ENCODE results near the gene ILF3. TPM values are rescaled to one million over a fixed set of nuclear protein-coding genes. Genes with fewer than 3 reads are reported as not detected.

Gene ILF3
- total and polyA plus RNA-seq, 2 of the 13 experiments (the other 11 are each of a cell fraction or from before 2014, with no cell fraction given): 120 to 173 TPM

- no peak for TF ChIP-seq NR1H2 (CRISPR knock-in tag; IDR thresholded peaks at IDR 0.05; ENCODE audit: borderline replicate concordance, low read depth)
- TF ChIP-seq BRD4 (CRISPR knock-in tag; IDR thresholded peaks at IDR 0.05): no peak
- TF ChIP-seq ETS1 (CRISPR knock-in tag; IDR thresholded peaks at IDR 0.05): peak; percentile 87; the same call in 1 of the 2 replicates
- no peak for TF ChIP-seq ZFAT (CRISPR knock-in tag; conservative IDR thresholded peaks at IDR 0.05)
- TF ChIP-seq ZNF597 (CRISPR knock-in tag; IDR thresholded peaks at IDR 0.05): no peak
- TF ChIP-seq ZNF782 (CRISPR knock-in tag; IDR thresholded peaks at IDR 0.05; ENCODE audit: borderline replicate concordance): no peak
- TF ChIP-seq MZF1 (CRISPR knock-in tag; IDR thresholded peaks at IDR 0.05; ENCODE audit: borderline replicate concordance): peak; percentile 91
- TF ChIP-seq ZNF883 (CRISPR knock-in tag; IDR thresholded peaks at IDR 0.05; ENCODE audit: not compliant biosample characterization): peak; percentile 94
- TF ChIP-seq ONECUT2 (CRISPR knock-in tag; IDR thresholded peaks at IDR 0.05): 0 out of 2 replicates have a peak, but pooled peaks have one; percentile 17
- TF ChIP-seq PHF20 (CRISPR knock-in tag; IDR thresholded peaks at IDR 0.05): 0 out of 2 replicates have a peak, but pooled peaks have one; percentile 23
- TF ChIP-seq ISX (CRISPR knock-in tag; conservative IDR thresholded peaks at IDR 0.05): no peak
- peak; percentile 96 for TF ChIP-seq RFX1 (IDR thresholded peaks at IDR 0.05)
- TF ChIP-seq ATF2 (CRISPR knock-in tag; IDR thresholded peaks at IDR 0.05): peak; percentile 90
- peak; percentile 58; the same call in 1 of the 2 replicates for TF ChIP-seq KDM3A (CRISPR knock-in tag; IDR thresholded peaks at IDR 0.05; ENCODE audit: low read depth)
- TF ChIP-seq REXO4 (CRISPR knock-in tag; IDR thresholded peaks at IDR 0.05; ENCODE audit: borderline replicate concordance): no peak
- peak; percentile 58; the same call in 1 of the 2 replicates for TF ChIP-seq TARDBP (CRISPR knock-in tag; IDR thresholded peaks at IDR 0.05)
- no peak for TF ChIP-seq ZNF121 (CRISPR knock-in tag; IDR thresholded peaks at IDR 0.05)
- peak; percentile 82; the same call in 1 of the 2 replicates for TF ChIP-seq ZFP1 (CRISPR knock-in tag; IDR thresholded peaks at IDR 0.05)
- peak; percentile 91; the same call in 1 of the 2 replicates for TF ChIP-seq ZFP37 (CRISPR knock-in tag; IDR thresholded peaks at IDR 0.05; ENCODE audit: borderline replicate concordance)
- peak; percentile 72 for TF ChIP-seq NFYB (CRISPR knock-in tag; IDR thresholded peaks at IDR 0.05)
- no peak for TF ChIP-seq ZNF512 (CRISPR knock-in tag; IDR thresholded peaks at IDR 0.05)
- no peak for TF ChIP-seq PCBP2 (optimal IDR thresholded peaks at IDR 0.05; ENCODE audit: low read depth, low read length, poor library complexity, severe bottlenecking)
These were observed 41.6 kb downstream of the ILF3 start (continued) for GRCh38 chr19:10695401-10696398.

Data from HepG2 (cell line).